C4-2B (cell line): ENCODE measurements around the gene ABL2.
A peak's percentile ranks its signal among the peaks of the same experiment; 100 is the strongest.

ENCODE experiments used
- H3K27ac ChIP-seq: fragments of 450-650 bp; 2 replicates; pipeline ENCODE4 v1.5.1; 2017
- ZFX ChIP-seq: fragments of 450-650 bp; IDR thresholded peaks from 2 replicates; pipeline ENCODE4 v1.6.1; 2017
- TF ChIP-seq, protein P1 (sequence below): fragments of 450-650 bp; conservative IDR thresholded peaks from 2 replicates; pipeline ENCODE4 v1.5.1; 2017; ENCODE audit warnings: mild to moderate bottlenecking

Gene ABL2

DNA sequence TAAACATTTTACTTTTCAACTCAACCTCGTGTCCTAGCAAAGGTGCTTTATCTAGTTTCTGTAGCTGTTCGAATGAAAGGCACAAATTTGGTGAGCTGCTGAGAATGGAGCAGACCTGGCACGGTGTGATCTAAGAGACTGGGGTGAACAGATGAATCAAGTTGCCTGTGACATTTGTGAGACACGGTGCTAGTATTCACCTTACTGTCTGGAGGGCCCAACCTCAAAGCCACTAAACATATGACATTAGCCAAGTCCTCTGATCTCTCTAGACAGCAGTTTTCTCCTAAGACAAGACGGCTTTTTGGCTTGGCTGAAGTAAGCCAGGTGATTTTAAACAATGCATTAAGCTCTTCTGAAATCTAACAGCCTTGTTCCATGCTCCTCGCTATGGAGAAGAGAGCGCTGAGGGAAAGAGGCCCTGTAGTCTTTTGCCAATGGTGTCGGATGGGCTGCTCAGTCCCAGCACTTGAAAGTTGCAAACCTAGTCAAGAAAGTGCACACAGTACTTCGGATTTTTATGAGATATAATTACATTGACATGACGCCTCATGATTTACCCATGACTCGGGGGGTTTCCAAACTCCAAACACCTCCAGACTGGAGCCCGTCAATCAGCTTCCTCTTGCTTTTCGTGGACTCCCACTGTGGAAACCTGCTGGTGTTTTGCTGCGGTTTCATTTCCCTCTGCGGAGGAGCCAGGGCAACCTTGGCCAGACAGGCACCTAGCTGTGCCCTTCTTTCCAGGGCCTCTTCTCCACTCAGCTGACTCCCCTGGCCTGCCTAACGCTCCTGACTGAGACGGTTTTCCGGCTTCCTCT, 148.4 kb downstream of the ABL2 start:
- peak overlapping the region; percentile 95 for H3K27ac ChIP-seq
- TF ChIP-seq, protein P1, sequence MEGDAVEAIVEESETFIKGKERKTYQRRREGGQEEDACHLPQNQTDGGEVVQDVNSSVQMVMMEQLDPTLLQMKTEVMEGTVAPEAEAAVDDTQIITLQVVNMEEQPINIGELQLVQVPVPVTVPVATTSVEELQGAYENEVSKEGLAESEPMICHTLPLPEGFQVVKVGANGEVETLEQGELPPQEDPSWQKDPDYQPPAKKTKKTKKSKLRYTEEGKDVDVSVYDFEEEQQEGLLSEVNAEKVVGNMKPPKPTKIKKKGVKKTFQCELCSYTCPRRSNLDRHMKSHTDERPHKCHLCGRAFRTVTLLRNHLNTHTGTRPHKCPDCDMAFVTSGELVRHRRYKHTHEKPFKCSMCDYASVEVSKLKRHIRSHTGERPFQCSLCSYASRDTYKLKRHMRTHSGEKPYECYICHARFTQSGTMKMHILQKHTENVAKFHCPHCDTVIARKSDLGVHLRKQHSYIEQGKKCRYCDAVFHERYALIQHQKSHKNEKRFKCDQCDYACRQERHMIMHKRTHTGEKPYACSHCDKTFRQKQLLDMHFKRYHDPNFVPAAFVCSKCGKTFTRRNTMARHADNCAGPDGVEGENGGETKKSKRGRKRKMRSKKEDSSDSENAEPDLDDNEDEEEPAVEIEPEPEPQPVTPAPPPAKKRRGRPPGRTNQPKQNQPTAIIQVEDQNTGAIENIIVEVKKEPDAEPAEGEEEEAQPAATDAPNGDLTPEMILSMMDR = no peak
- TF ChIP-seq ZFX = no peak

- no peak overlapping the region for H3K27ac ChIP-seq
- no peak for TF ChIP-seq ZFX
- TF ChIP-seq, protein P1 = peak; percentile 82
These were observed 150.2 kb downstream of the ABL2 start for GRCh38 chr1:179079113-179079761.

GRCh38 chr1:179077396-179077795, 152.1 kb downstream of the ABL2 start:
- no peak overlapping the region for H3K27ac ChIP-seq
- no peak for TF ChIP-seq ZFX
- TF ChIP-seq, protein P1 = no peak

- TF ChIP-seq, protein P1 = no peak
- TF ChIP-seq ZFX = no peak
- no peak overlapping the region for H3K27ac ChIP-seq
These were observed 163.0 kb downstream of the ABL2 start for GRCh38 chr1:179066471-179066870.

GRCh38 chr1:179061360-179062282, 167.9 kb downstream of the ABL2 start:
- no peak for TF ChIP-seq ZFX
- TF ChIP-seq, protein P1 = no peak
- no peak overlapping the region for H3K27ac ChIP-seq

GRCh38 chr1:179058487-179059483, 170.7 kb downstream of the ABL2 start:
- no peak overlapping the region for H3K27ac ChIP-seq
- no peak for TF ChIP-seq ZFX
- TF ChIP-seq, protein P1 = no peak
